ENCODE measurements around the gene FMO1. TPM values are rescaled to one million over a fixed set of nuclear protein-coding genes. Genes with fewer than 3 reads are reported as not detected.
A peak's percentile ranks its signal among the peaks of the same experiment; 100 is the strongest.

Gene FMO1
- total RNA-seq, 1 experiment from 2014 or later, result not detected

DNA sequence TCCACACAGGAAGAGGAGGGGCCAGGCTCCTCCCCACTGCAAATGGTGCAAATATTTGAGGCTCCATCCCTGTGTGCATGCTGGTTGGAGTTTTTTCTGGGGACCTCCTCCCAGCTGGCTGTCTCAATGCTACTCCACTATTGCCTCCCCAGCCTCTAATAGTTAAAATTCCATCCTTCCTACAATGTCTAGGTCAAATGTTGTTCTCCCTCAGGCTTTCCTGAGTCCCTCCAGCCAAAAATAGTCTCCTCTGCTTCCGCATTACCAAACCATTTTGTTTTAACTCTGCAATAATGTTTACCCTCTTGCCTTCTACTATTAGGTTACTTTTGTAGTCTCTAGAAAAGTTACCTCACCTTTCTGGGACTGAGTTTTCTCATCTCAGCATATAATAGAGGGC is 29.6 kb upstream of the FMO1 start:
- H3K4me1 Mint-ChIP-seq, result peaks cover 62% of the 10 kb centered on the region
- CTCF ChIA-PET, result interaction anchor here (1.0 kb wide), 1 partner anchor 95 kb away, joined by 3 read pairs; the partner anchor contains the start of gene FMO4
- H3K9me3 Mint-ChIP-seq, result peaks cover 8% of the 10 kb centered on the region; the same call in 1 of the 2 replicates
- TF ChIP-seq ZNF671 (CRISPR knock-in tag; IDR thresholded peaks at IDR 0.05), result no peak
- TF ChIP-seq MXD4 (CRISPR knock-in tag; IDR thresholded peaks at IDR 0.05; ENCODE audit: borderline replicate concordance), result no peak
- no peak for TF ChIP-seq GRHL2 (CRISPR knock-in tag; IDR thresholded peaks at IDR 0.05; ENCODE audit: insufficient replicate concordance, severe bottlenecking)
- no peak for TF ChIP-seq ZNF423 (CRISPR knock-in tag; IDR thresholded peaks at IDR 0.05)
- TF ChIP-seq ZBTB21 (CRISPR knock-in tag; IDR thresholded peaks at IDR 0.05; ENCODE audit: borderline replicate concordance), result no peak
- TF ChIP-seq, protein P1, sequence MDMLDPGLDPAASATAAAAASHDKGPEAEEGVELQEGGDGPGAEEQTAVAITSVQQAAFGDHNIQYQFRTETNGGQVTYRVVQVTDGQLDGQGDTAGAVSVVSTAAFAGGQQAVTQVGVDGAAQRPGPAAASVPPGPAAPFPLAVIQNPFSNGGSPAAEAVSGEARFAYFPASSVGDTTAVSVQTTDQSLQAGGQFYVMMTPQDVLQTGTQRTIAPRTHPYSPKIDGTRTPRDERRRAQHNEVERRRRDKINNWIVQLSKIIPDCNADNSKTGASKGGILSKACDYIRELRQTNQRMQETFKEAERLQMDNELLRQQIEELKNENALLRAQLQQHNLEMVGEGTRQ (CRISPR knock-in tag; IDR thresholded peaks at IDR 0.05), result no peak
- TF ChIP-seq ZNF121 (CRISPR knock-in tag; IDR thresholded peaks at IDR 0.05), result no peak
- no peak for TF ChIP-seq ELF4 (CRISPR knock-in tag; IDR thresholded peaks at IDR 0.05; ENCODE audit: low read depth)
- H3K36me3 Mint-ChIP-seq, result peaks cover 18% of the 10 kb centered on the region
- no peak overlapping the region for H3K4me3 Mint-ChIP-seq
- H3K27me3 Mint-ChIP-seq (ENCODE audit: low read depth), result no peaks in the 10 kb centered on the region; the same call in none of the 2 replicates
- no peak for DNase-seq (ENCODE audit: low spot score)
- POLR2A ChIA-PET, result no interaction called here
- peak overlapping the region; percentile 99 for H3K27ac Mint-ChIP-seq
- no peak for ATAC-seq

DNA sequence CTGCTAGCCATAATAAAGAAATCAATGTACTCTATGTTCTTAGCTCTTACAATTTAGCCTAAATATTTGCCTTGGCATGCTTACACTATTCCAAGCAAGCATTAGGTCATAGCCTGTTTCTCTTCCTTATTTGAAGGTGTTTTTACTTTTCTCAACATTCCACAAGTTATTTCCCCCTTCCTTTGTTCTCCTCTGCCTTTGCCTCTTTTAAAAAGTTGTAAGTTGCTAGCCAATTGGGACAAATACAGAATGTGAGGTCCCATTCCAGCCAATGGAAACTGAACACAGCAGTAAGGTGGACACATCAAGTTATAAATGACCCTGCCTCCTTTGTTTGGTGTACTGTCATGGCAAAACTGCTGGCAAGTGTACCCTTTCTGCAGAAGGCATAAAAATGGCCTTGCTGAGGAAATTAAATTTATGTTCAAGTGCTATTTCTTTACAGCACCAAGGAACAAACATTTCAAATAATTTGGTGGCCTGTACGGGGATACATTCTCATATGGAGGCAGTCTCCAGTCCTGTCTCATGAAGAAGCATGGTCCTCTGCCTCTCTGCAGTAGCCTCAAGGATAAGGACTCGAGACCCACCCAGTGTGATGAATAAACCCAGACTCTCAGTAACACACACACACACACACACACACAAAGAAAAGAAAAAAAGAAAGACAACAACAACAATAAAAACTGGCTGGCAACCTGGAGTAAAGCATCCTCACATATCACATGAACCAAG is 28.8 kb upstream of the FMO1 start:
- H3K27ac Mint-ChIP-seq, result peak overlapping the region; percentile 99
- ATAC-seq, result peak; percentile 9
- peaks cover 8% of the 10 kb centered on the region; the same call in 1 of the 2 replicates for H3K9me3 Mint-ChIP-seq
- peak overlapping the region; percentile 73 for H3K4me3 Mint-ChIP-seq
- peaks cover 61% of the 10 kb centered on the region for H3K4me1 Mint-ChIP-seq
- TF ChIP-seq, protein P2, sequence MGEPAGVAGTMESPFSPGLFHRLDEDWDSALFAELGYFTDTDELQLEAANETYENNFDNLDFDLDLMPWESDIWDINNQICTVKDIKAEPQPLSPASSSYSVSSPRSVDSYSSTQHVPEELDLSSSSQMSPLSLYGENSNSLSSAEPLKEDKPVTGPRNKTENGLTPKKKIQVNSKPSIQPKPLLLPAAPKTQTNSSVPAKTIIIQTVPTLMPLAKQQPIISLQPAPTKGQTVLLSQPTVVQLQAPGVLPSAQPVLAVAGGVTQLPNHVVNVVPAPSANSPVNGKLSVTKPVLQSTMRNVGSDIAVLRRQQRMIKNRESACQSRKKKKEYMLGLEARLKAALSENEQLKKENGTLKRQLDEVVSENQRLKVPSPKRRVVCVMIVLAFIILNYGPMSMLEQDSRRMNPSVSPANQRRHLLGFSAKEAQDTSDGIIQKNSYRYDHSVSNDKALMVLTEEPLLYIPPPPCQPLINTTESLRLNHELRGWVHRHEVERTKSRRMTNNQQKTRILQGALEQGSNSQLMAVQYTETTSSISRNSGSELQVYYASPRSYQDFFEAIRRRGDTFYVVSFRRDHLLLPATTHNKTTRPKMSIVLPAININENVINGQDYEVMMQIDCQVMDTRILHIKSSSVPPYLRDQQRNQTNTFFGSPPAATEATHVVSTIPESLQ (CRISPR knock-in tag; IDR thresholded peaks at IDR 0.05), result no peak
- TF ChIP-seq ZBTB21 (CRISPR knock-in tag; IDR thresholded peaks at IDR 0.05; ENCODE audit: borderline replicate concordance) (no peak), MXD4 (CRISPR knock-in tag; IDR thresholded peaks at IDR 0.05; ENCODE audit: borderline replicate concordance) (no peak), FOXJ3 (CRISPR knock-in tag; IDR thresholded peaks at IDR 0.05; ENCODE audit: borderline replicate concordance) (no peak), JAZF1 (CRISPR knock-in tag; IDR thresholded peaks at IDR 0.05) (no peak)
- TF ChIP-seq, protein P3, sequence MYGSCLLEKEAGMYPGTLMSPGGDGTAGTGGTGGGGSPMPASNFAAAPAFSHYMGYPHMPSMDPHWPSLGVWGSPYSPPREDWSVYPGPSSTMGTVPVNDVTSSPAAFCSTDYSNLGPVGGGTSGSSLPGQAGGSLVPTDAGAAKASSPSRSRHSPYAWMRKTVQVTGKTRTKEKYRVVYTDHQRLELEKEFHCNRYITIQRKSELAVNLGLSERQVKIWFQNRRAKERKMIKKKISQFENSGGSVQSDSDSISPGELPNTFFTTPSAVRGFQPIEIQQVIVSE (CRISPR knock-in tag; IDR thresholded peaks at IDR 0.05; ENCODE audit: borderline replicate concordance), result no peak
- TF ChIP-seq, protein P4, sequence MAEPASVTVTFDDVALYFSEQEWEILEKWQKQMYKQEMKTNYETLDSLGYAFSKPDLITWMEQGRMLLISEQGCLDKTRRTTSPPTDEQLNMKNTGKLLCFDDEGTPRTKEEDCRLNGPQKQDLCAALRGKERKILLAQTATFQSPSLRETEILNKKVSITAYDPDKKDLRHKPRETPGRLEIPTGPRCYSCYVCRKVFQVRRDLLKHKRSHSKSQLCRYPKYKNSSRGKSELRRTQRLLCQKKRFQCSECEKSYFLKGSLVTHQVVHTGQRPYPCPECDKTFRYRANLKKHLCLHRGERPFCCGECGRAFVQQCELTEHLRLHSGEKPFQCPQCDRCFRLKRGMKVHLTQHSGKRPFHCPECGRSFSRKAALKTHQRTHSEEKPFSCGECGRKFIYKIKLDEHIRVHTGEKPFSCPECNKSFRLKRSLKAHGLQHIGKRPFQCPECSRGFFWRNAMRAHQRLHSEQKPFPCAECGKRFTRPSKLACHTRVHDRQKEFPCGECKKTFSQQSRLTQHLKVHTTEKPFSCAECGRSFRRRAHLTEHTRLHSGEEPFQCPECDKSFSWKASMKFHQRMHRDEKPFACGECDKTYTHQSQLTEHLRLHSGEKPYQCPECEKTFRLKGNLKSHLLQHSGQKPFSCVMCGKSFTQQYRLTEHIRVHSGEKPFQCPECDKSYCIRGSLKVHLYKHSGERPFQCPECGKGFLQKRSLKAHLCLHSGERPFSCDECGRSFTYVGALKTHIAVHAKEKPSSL (CRISPR knock-in tag; conservative IDR thresholded peaks at IDR 0.05), result no peak
- TF ChIP-seq, protein P5, sequence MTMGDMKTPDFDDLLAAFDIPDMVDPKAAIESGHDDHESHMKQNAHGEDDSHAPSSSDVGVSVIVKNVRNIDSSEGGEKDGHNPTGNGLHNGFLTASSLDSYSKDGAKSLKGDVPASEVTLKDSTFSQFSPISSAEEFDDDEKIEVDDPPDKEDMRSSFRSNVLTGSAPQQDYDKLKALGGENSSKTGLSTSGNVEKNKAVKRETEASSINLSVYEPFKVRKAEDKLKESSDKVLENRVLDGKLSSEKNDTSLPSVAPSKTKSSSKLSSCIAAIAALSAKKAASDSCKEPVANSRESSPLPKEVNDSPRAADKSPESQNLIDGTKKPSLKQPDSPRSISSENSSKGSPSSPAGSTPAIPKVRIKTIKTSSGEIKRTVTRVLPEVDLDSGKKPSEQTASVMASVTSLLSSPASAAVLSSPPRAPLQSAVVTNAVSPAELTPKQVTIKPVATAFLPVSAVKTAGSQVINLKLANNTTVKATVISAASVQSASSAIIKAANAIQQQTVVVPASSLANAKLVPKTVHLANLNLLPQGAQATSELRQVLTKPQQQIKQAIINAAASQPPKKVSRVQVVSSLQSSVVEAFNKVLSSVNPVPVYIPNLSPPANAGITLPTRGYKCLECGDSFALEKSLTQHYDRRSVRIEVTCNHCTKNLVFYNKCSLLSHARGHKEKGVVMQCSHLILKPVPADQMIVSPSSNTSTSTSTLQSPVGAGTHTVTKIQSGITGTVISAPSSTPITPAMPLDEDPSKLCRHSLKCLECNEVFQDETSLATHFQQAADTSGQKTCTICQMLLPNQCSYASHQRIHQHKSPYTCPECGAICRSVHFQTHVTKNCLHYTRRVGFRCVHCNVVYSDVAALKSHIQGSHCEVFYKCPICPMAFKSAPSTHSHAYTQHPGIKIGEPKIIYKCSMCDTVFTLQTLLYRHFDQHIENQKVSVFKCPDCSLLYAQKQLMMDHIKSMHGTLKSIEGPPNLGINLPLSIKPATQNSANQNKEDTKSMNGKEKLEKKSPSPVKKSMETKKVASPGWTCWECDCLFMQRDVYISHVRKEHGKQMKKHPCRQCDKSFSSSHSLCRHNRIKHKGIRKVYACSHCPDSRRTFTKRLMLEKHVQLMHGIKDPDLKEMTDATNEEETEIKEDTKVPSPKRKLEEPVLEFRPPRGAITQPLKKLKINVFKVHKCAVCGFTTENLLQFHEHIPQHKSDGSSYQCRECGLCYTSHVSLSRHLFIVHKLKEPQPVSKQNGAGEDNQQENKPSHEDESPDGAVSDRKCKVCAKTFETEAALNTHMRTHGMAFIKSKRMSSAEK (CRISPR knock-in tag; IDR thresholded peaks at IDR 0.05; ENCODE audit: borderline replicate concordance), result no peak
- ChIA-PET POLR2A (no interaction called here), CTCF (no interaction called here)
- no peaks in the 10 kb centered on the region; the same call in 1 of the 2 replicates for H3K27me3 Mint-ChIP-seq (ENCODE audit: low read depth)
- peaks cover 18% of the 10 kb centered on the region for H3K36me3 Mint-ChIP-seq
- DNase-seq (ENCODE audit: low spot score), result no peak
